M059J (cell line): ENCODE results near the gene LARGE1. TPM values are rescaled to one million over a fixed set of nuclear protein-coding genes. Genes with fewer than 3 reads are reported as not detected.
"Not testable (repeated sequence)": the region's sequence is repeated elsewhere in the genome, so short reads cannot be mapped to it uniquely, and the experiment has no call there.

Experiments used
- DNase-seq: peaks from one replicate; pipeline ENCODE4 v3.0.0-alpha.2; 2012; ENCODE audit warnings: low read depth
- total RNA-seq: library from RNA; depleted of rRNA; stranded (reverse); fragments of >200 nt; shearing (Covaris generic); gene quantifications from 2 replicates; pipeline ENCODE4 v1.2.3, GENCODE V29; 2014

LARGE1 gene
- total RNA-seq, 1 experiment from 2014 or later: 3.4 TPM

DNA sequence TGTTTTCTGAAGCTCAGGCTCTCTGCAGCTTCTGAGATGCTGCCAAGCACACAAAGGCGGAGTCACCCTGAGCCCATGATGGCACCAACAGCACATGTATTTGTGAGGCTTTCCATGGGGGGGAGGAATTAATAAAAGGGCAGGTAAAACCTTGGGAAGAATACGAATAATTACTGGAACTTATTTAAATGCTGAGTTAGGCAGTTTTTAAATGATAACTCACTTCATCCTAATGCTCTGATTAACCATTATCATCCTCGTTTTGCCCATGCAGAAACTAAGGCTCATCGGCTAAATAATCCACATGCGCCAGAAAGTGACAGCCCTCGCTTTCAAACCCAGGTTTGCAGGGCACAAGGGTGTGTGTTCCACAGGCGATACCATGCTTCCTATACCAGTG, 35.4 kb downstream of the LARGE1 start:
- DNase-seq: no peak

DNA sequence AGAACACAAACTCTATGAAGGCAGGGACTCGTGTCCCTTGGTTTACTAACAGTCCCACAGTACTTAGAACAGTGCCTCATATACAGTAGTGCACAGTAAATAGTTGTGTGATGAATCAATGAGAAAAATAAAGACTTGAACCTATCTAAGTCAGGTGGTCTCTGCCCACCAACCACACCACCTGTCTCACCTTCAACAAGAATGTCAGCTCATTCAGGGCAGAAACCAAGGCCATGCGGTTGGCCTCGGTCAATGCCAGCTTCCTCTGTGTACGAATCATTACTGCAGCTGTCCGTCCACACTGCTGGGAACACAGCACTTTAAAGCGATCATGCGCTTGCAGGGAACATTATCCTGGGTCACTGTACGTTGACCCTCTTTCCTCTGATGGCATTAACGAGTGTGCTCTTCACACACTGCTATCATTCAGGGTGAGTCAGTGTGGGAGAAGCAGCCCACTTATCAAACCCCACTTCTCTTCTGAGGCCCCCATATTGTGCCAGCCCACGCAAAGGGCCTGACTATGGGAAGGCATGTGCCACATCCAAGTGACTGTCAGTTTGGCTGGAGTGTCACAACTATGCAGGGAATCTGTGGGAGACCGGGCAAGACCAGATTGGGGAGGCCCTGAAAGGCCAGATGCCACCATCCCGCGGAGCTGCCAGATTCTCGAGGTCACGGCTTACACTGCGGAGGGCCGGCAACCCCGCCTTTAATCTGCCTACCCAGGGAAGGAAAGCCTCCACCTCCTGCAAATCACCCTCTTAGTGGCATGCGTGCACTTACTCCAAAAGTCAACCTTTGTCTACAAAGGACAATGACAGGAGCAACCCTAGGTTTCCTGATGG, 36.1 kb downstream of the LARGE1 start:
- DNase-seq: no peak

DNA sequence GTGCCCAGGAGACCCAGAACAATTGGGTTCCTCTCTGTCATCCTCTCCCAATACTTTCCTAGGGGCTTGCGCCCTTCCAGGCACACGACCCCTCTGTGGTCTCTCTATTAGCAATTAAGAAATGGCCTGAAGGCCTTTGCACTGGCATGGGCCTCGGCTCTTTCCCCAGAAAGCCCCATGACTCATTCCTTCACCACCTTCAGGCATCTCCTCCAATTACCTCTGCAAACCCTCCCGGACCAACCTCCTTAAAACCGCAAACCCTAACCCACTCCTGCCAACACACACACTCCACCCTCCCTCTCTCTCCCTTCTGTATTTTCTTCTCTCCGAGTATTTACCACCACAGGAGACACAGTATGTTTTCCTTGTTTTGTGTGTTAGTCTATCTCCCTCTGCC, 36.7 kb downstream of the LARGE1 start:
- peak; percentile 72 for DNase-seq

DNA sequence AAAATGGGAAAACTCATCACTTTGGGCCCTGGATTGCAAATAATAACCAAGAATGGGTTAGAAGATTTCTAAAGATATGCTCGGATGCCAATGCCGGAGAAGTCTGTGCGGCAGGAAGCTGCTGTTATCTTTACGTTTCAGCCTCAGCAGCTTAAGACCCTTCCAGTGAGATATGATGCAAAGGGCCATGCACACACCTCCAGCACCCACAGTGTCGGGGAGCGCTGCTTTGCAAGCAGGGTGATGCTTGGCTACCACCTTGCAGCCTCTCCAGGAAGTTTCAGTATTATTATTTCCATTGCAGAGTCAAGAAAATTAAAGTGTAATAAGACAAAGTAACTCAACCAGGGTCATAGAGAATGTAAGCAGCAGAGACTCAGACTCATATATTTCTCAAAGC, 37.3 kb downstream of the LARGE1 start:
- no peak for DNase-seq

DNA sequence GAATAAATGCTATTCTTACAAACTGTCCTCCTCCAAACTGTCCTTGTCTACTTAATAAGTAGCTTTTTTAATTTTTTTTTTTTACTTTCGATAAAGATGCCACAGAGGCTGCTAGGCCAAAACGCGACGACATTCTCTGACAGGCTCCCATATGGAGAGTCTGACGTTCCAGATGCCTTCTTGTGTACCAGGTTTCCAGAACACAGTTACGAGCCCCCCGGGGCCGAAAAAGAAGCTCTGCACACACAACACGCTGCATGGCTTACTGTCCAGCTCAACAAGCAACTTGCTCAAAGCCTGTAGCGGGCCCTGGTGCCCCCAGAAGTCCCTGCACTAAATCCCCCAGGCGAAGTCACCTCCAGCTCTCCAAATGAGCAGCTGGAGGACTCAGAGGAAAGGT, 39.3 kb downstream of the LARGE1 start:
- no peak for DNase-seq

DNA sequence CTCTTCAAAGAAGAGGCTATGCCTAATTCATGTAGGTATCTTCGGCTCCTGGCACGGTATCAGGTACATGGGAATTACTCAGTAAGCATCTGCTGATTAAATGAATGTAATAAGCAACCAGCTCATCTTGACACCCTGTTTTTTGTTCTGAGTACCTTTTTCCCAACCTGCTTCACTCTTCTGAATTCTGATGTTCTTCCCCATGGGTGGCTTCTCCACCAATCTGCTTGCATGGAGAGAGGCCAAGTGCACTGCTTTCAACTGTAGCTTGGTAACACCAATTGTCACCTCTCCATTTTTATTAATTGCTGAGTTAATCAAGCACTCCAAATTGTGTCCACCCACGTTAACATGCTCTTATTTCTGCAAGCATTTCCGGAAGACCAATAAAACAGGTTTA, 40.5 kb downstream of the LARGE1 start:
- no peak for DNase-seq

DNA sequence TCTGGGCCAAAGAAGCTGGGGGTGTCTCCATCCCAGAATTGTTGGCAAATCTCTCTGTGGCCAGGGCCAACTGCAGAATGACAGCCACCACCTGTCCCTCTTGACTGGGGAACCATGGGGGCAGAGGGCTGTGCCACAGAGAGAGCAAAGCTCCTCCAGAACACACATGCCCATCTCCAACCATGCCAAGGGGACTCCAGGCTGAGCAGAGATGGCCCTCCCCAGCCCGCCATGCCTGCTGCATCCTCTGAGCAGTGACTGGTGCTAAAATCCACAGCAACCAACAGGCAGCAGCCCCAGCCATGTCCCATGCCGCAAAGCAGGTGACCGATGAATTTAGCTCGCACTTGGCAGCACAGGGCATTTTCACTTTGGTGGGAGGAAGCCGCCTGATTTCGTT, 45.0 kb downstream of the LARGE1 start:
- no peak for DNase-seq

DNA sequence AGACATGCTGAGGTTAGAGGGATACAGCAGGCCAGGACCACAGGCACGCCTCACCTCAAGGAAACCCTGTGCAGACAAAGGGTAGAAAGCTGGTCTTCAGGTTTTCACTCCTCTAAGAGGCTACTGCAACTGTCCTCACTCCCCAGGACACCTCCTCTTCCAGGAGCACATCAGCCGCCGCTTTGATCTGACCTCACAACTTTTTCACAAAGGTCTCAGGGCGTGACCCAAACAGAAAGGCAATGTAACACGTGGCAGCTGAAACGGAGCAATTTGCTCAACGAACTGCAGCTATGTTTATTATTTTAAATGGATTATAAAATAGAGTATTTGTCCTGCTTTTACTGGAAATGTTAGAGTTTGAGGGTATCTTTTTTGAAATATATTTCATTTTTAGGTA, 46.1 kb downstream of the LARGE1 start:
- no peak for DNase-seq

DNA sequence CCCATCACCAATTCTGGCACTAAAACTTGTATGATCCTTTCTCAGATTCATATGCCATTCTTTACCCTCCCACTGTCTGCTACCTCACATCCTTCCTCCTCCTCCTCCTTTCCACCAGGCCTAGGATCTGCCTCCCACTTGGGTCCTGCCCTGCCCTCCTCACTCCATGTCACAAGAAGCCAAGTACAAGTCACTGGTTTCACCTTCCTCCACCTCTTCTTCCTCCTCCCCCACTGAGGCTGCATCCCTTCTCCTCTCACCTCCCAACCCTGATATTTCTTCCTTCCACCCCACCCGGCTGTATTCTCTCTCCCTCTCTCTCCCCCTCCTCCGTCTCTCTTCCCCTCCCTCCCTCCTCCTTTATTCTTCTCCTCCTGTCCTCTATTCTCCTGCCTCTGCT, 46.6 kb downstream of the LARGE1 start:
- DNase-seq: no peak

DNA sequence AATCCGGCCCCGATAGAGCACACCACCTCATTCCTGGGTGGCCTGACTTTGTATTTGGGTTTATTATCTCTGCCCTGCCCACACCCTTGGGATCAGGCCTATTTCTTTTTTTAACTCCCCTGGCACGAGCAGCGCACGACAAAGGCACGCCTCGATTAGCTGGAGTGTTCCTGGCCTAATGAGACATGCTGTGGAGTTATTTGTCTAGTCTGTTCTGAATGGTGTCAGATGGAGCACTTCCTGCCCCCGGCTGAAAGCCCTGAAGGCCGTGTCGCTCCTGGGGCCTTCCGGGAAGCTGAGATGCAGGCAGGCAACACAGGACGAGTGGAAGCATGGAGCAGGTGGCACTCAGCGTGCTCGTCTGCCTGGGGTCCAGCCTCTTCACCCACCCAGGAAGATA, 47.1 kb downstream of the LARGE1 start:
- no peak for DNase-seq

DNA sequence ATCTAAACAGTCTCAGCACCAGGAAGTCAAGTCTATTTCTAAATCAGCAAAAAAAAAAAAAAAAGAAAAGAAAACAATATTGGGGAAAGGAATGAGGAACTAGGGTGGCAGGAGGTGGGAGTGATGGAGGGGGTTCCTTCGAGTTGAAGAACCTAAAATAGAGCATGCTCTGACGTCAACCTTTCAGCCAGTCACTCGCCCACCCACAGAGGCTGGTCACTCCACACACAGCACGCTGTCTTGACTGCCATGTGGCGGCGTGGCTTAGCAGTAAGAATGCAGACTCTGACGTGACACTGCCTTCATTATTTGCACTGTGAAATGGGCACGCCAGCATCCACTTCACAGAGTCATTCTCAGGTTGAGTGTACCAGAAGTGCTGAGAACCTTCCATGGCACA, 48.3 kb downstream of the LARGE1 start:
- DNase-seq: no peak

DNA sequence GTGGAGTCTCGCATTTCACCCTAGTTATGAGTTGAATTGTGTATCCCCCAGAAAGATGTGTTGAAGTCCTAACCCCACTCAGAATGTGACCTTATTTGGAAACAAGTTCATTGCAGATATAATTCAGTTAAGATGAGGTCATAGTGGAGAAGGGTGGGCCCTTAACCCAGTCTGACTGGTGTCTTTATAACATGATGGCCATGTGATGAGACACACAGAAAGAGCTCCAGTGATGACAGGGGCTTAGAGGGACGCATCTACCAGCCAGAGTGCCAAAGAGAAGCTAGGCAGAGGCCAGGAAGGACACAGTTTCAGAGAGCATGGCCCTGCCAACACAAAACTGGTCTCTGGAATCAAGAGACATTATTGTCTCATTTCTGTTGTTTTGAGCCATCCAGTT, 50.3 kb downstream of the LARGE1 start:
- DNase-seq: no peak

DNA sequence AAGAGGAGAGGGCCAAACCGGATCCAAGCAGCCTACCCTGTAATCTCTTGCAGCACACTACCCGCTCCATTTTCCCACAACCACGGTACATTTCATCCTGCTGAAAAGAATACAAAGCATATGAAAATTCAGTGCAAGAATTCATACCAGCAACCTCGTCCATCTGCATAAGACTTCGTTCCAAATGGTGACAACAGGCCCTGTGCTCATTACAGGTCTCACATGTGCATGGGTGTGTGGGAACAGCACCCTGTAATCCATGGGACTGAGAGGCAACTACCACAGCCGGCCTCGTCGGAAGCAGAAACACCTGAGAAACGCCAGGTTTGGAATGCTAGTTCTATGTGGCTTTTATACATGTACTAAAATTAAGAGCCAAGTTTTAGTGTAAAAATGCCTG, 52.3 kb downstream of the LARGE1 start:
- DNase-seq: no peak

DNA sequence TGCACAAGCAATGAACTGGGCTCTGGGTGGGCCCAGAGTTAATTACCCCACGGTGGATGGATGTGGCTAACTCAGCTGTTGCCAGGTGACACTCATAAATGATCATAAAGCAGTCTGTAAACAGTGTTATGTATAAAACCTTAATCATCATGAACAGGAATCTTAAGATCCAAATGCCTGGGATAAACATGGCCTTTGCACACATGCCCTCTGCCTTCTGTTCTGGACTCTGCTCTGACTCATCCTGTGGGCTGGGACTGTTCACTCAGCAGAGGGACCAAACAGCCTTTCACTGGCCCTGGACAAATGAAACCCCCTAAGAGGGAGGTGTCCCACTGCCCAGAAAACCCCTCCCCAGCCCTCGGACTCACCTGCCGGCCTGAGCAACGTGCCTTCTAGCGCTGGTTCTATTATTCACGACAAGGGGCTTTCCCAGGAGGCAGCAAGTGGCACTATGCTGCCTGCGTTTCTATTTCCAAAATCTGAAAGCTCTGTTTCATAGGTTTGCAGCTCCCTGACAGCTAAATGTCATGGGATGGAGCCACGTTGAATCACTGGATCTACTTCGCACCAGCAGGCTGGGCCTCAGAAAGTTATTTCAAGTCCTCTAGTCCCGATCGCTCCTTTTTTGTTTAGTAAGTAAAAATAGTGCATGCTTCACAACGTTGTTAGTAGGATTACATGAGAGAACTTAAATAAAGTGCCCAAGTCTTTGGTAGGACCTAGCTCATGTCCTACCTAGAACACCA, 53.0 kb downstream of the LARGE1 start:
- DNase-seq: peak; percentile 57

DNA sequence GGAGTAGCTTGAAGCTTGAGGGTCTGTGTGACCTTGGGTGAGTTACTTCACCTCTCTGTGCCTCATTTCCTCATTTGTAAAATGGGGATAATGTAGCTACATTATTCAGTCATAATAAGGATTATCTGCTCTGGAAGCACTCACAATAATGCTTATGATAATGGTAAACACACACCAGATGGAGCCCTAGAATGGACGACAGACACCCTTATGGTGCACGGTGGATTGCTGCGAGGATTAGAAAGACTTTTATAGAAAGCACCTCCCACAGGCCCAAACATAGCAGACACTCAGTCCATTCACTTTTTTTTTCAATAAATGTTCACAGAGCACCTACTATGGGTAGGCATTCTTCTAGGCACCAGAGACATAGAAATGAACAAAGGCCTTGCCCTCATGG, 53.8 kb downstream of the LARGE1 start:
- DNase-seq: no peak

DNA sequence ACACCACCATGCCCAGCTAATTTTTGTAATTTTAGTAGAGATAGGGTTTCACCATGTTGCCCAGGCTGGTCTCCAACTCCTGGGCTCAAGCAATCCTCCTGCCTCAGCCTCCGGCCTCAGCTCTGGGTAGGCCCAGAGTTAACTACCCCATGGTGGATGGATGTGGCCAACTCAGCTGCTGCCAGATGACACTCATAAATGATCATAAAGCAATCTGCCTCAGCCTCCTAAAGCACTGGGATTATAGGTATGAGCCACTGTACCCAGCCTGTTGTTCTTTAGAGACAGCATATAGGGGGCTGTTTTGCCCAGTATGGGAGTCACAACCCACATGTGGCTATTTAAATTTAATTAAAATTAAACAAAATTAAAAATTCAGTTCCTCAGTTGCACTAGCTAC, 54.3 kb downstream of the LARGE1 start:
- DNase-seq: no peak

DNA sequence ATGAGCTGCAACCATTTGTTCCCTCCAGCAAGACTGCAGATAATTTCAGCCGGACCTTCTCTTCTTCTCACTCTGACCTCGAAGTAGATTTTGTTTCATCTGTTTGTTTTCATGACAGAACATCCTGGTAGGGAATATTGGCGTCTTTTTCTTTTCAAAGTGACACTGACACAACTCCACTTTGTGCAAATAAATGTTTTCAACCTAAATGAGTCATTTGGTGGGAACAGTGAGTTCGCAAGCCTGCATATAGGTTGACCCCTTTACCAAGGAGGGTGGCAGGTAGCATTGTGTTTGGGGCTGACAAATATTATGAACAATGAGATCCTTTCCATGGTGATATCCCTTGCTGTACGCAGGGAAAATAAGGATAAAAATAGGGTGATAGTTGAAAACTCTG, 55.0 kb downstream of the LARGE1 start:
- DNase-seq: no peak

DNA sequence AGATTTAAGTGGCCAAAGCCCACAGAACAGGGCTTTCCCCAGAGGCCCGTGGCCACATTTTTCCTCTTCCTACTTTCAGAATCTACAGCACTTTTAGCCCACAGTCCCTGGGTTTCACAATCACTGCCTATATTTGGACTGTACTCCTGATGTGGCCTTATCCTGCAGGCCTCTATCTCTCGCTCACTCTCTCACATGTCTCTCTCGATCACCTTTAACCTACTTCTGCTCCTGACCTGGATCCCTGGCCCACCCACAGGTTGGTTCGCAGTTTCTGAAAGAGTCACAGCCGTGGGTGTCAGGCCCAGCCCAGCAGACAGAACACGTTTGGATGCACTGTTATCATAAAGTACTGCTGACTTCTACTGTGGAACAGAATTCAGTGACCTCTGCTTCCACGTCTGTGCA, 55.5 kb downstream of the LARGE1 start:
- DNase-seq: no peak

DNA sequence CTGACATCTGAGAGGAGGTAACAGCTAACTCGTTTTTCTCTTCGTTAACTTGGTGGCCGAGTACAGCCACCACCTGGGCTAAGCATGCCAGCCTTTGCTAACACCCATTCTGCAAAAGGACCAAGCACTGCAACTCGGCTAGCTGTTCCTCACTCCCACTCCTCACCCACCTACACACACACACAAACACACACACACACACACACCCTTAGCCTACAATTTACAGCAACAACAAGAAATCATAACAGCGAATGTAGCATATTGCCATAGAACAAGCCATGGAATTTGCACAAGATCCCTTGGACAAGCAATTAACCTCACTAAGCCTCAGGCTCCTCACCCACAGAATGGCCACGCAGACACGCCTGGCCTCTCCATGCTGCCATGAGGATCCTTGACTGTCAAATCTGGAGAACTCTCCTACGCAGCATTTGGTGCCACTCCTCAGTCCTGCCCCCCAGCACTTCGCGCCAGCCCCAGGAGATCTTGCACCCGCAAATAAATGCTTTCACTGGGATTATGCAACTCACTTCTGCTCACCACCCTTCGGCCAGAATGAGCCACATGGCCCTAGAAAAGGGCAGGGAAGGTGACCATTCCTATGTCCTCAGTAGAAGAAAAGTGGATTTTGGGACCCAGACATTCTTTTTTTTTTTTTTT, 58.9 kb downstream of the LARGE1 start:
- no peak for DNase-seq

DNA sequence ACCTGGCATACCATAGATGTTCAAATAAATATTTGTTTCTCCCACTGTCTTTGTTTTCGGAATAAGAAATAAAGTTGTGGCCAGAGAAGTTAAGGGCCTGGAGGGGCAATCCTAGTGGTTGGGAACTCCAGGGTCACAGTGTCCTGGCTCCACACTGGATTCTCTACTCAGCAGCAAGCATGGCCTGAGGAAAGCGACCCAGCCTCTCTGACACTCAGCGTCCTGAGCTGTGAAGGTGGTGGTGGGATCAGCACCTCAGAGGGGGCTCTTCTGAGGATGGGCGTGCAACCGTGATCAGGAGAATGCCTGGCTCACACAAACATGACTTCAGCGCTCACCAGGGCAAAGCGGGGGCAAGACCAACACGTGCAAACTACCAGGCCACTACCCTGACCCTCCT, 59.9 kb downstream of the LARGE1 start:
- DNase-seq: no peak

DNA sequence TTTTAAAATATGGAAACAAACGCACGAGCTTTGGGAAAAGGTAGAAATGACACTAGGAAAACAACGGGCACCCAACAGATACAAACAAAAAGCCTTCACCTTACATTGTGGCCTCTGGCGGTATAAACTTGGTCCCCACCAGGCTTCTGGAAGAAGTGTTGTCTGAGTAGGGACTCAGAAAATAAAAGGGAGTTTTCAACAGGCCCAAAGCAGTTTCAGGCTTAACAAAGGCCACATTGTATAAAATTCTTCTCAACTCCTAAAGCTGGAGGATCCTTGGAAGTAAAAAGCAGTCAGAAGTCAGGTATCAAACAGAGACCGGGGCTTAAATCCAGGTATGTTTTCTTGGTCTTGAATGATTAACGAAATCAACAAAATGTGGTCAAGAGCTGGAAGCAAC, 61.0 kb downstream of the LARGE1 start:
- DNase-seq: no peak

DNA sequence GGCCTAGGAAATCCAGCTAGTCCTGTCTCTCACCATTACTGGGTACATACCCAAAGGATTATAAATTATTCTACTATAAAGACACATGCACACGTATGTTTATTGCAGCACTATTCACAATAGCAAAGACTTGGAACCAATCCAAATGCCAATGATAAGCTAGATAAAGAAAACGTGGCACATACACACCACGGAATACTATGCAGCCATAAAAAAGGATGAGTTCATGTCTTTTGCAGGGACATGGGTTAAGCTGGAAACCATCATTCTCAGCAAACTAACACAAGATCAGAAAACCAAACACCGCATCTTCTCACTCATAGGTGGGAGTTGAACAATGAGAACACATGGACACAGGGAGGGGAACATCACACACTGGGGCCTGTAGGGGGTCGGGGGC, 61.6 kb downstream of the LARGE1 start:
- DNase-seq: not testable (repeated sequence)

DNA sequence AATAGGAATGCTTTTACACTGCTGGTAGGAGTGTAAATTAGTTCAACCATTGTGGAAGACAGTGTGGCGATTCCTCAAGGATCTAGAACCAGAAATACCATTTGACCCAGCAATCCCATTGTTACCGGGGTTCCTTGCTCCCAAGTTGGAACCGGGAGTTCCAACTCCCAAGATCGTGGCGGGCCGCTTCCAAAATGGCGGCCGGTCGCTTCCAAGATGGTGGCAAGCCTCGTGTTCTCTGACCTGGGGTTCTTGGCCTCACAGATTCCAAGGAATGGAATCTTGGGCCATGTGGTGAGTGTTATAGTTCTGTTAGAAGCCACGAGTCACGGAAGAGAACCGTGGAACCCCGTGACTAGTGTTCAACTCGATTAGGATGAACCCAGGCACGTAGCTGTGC, 62.5 kb downstream of the LARGE1 start:
- DNase-seq: not testable (repeated sequence)
